HepG2 (cell line): ENCODE data around the gene ZNF276. TPM values are rescaled to one million over a fixed set of nuclear protein-coding genes. Genes with fewer than 3 reads are reported as not detected.
A peak's percentile ranks its signal among the peaks of the same experiment; 100 is the strongest.

ENCODE experiments used
- ATF3 ChIP-seq: sonication (generic); formaldehyde crosslinking; IDR thresholded peaks from 2 replicates; pipeline ENCODE4 v1.4.0; 2020; ENCODE audit warnings: missing genetic modification reagents
- HCFC1 ChIP-seq: fragments of 150-350 bp; IDR thresholded peaks from 2 replicates; pipeline ENCODE4 v1.6.1; 2014; ENCODE audit warnings: low read depth, low read length
- HMG20A ChIP-seq: IDR thresholded peaks from 2 replicates; pipeline ENCODE4 v1.6.1; 2016; ENCODE audit warnings: borderline replicate concordance
- IRX3 ChIP-seq: sonication (generic); formaldehyde crosslinking; IDR thresholded peaks from 2 replicates; pipeline ENCODE4 v1.8.1; 2023; ENCODE audit warnings: mild to moderate bottlenecking, low read depth, missing genetic modification reagents, borderline replicate concordance
- JDP2 ChIP-seq: sonication (generic); formaldehyde crosslinking; IDR thresholded peaks from 2 replicates; pipeline ENCODE4 v1.8.1; 2022; ENCODE audit warnings: missing genetic modification reagents, borderline replicate concordance
- PHF20 ChIP-seq: sonication (generic); formaldehyde crosslinking; IDR thresholded peaks from 2 replicates; pipeline ENCODE4 v1.5.0; 2020; ENCODE audit warnings: mild to moderate bottlenecking, missing genetic modification reagents
- THAP11 ChIP-seq: IDR thresholded peaks from 2 replicates; pipeline ENCODE4 v1.6.1; 2016; ENCODE audit warnings: missing biosample characterization, missing genetic modification reagents
- ZBTB42 ChIP-seq: sonication (generic); formaldehyde crosslinking; IDR thresholded peaks from 2 replicates; pipeline ENCODE4 v1.5.0; 2020; ENCODE audit warnings: mild to moderate bottlenecking, missing genetic modification reagents
- ZNF619 ChIP-seq: sonication (generic); formaldehyde crosslinking; IDR thresholded peaks from 2 replicates; pipeline ENCODE4 v1.4.0; 2020; ENCODE audit warnings: mild to moderate bottlenecking, missing genetic modification reagents
- polyA plus RNA-seq, 8 experiments: library from polyadenylated mRNA; depleted of rRNA in 3 of 8; stranded (reverse) in 7 of 8; unstranded in 1 of 8; fragments of >200 nt; fragmentation: Illumina TruSeq in 4 of 8; extraction: Trizol in 4 of 8; gene quantifications; 2 replicates each; pipeline versions ENCODE4 v1.2.1 to v1.2.3, GENCODE V29; 2011 to 2016; ENCODE audit warnings: low read depth in 4 of 8, missing spikeins in 1 of 8, mixed read lengths in 1 of 8; ENCODE audit not compliant: insufficient read depth in 1 of 8
- total RNA-seq, 5 experiments: library from RNA; depleted of rRNA; stranded (reverse); fragments of >200 nt; fragmentation: Illumina TruSeq; extraction: Trizol; gene quantifications; 2 replicates each; pipeline ENCODE4 v1.2.3, GENCODE V29; 2016; ENCODE audit warnings: low read depth in 1 of 5
- TF ChIP-seq, protein P1 (sequence below): sonication (generic); formaldehyde crosslinking; IDR thresholded peaks from 2 replicates; pipeline ENCODE4 v1.4.0; 2020; ENCODE audit warnings: missing genetic modification reagents, mild to moderate bottlenecking, borderline replicate concordance
- TF ChIP-seq, protein P2 (sequence below): sonication (generic); formaldehyde crosslinking; IDR thresholded peaks from 2 replicates; pipeline ENCODE4 v1.8.0; 2023; ENCODE audit warnings: mild to moderate bottlenecking, missing genetic modification reagents
- TF ChIP-seq, protein P3 (sequence below), 2 experiments: fragments of 450-650 bp in 1 of 2; sonication (generic) in 1 of 2; formaldehyde crosslinking in 1 of 2; IDR thresholded peaks; 2 replicates each; pipeline versions ENCODE4 v1.6.1 to v1.8.0; 2016 to 2022; ENCODE audit warnings: antibody characterized with exemption in 1 of 2, mild to moderate bottlenecking in 1 of 2, missing genetic modification reagents in 1 of 2
- TF ChIP-seq, protein P4 (sequence below): IDR thresholded peaks from 2 replicates; pipeline ENCODE4 v1.6.1; 2016; ENCODE audit warnings: mild to moderate bottlenecking, missing biosample characterization, missing genetic modification reagents

ZNF276 gene
- total and polyA plus RNA-seq, 2 of the 13 experiments (the other 11 are each of a cell fraction or from before 2014, with no cell fraction given): 17.7 to 18.0 TPM

GRCh38 chr16:89720813-89721545 lies at the start of gene ZNF276, which contains the start of gene VPS9D1 (continued):
- TF ChIP-seq IRX3 (CRISPR knock-in tag) (peak; percentile 94), THAP11 (peak; percentile 94), ATF3 (CRISPR knock-in tag) (peak; percentile 28; the same call in 1 of the 2 replicates), ZNF619 (CRISPR knock-in tag) (no peak), ZBTB42 (CRISPR knock-in tag) (peak; percentile 42; the same call in 1 of the 2 replicates), PHF20 (CRISPR knock-in tag) (peak; percentile 92), HMG20A (CRISPR knock-in tag) (0 out of 2 replicates have a peak, but pooled peaks have one; percentile 10), JDP2 (CRISPR knock-in tag) (no peak; the same call in 1 of the 2 replicates), HCFC1 (peak; percentile 82)
- TF ChIP-seq, protein P1, sequence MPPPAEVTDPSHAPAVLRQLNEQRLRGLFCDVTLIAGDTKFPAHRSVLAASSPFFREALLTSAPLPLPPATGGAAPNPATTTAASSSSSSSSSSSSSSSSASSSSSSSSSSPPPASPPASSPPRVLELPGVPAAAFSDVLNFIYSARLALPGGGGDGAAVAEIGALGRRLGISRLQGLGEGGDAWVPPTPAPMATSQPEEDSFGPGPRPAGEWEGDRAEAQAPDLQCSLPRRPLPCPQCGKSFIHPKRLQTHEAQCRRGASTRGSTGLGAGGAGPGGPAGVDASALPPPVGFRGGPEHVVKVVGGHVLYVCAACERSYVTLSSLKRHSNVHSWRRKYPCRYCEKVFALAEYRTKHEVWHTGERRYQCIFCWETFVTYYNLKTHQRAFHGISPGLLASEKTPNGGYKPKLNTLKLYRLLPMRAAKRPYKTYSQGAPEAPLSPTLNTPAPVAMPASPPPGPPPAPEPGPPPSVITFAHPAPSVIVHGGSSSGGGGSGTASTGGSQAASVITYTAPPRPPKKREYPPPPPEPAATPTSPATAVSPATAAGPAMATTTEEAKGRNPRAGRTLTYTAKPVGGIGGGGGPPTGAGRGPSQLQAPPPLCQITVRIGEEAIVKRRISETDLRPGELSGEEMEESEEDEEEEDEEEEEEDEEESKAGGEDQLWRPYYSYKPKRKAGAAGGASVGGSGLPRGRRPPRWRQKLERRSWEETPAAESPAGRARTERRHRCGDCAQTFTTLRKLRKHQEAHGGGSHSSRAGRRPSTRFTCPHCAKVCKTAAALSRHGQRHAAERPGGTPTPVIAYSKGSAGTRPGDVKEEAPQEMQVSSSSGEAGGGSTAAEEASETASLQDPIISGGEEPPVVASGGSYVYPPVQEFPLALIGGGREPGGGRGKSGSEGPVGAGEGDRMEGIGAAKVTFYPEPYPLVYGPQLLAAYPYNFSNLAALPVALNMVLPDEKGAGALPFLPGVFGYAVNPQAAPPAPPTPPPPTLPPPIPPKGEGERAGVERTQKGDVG (CRISPR knock-in tag): no peak
- TF ChIP-seq, protein P2, sequence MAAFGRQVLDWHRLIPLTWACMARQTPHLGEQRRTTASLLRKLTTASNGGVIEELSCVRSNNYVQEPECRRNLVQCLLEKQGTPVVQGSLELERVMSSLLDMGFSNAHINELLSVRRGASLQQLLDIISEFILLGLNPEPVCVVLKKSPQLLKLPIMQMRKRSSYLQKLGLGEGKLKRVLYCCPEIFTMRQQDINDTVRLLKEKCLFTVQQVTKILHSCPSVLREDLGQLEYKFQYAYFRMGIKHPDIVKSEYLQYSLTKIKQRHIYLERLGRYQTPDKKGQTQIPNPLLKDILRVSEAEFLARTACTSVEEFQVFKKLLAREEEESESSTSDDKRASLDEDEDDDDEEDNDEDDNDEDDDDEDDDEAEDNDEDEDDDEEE (CRISPR knock-in tag): peak; percentile 96; the same call in 1 of the 2 replicates
- TF ChIP-seq, protein P3, sequence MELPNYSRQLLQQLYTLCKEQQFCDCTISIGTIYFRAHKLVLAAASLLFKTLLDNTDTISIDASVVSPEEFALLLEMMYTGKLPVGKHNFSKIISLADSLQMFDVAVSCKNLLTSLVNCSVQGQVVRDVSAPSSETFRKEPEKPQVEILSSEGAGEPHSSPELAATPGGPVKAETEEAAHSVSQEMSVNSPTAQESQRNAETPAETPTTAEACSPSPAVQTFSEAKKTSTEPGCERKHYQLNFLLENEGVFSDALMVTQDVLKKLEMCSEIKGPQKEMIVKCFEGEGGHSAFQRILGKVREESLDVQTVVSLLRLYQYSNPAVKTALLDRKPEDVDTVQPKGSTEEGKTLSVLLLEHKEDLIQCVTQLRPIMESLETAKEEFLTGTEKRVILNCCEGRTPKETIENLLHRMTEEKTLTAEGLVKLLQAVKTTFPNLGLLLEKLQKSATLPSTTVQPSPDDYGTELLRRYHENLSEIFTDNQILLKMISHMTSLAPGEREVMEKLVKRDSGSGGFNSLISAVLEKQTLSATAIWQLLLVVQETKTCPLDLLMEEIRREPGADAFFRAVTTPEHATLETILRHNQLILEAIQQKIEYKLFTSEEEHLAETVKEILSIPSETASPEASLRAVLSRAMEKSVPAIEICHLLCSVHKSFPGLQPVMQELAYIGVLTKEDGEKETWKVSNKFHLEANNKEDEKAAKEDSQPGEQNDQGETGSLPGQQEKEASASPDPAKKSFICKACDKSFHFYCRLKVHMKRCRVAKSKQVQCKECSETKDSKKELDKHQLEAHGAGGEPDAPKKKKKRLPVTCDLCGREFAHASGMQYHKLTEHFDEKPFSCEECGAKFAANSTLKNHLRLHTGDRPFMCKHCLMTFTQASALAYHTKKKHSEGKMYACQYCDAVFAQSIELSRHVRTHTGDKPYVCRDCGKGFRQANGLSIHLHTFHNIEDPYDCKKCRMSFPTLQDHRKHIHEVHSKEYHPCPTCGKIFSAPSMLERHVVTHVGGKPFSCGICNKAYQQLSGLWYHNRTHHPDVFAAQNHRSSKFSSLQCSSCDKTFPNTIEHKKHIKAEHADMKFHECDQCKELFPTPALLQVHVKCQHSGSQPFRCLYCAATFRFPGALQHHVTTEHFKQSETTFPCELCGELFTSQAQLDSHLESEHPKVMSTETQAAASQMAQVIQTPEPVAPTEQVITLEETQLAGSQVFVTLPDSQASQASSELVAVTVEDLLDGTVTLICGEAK (IDR thresholded peaks at IDR 0.05): peak; percentile 78
- TF ChIP-seq, protein P3 (CRISPR knock-in tag; IDR thresholded peaks at IDR 0.05): peak; percentile 82
- TF ChIP-seq, protein P4, sequence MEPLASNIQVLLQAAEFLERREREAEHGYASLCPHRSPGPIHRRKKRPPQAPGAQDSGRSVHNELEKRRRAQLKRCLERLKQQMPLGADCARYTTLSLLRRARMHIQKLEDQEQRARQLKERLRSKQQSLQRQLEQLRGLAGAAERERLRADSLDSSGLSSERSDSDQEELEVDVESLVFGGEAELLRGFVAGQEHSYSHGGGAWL (CRISPR knock-in tag): peak; percentile 88
